ENCODE results near the gene CEBPZ.
"Not testable (repeated sequence)": the region's sequence is repeated elsewhere in the genome, so short reads cannot be mapped to it uniquely, and the experiment has no call there.

CEBPZ gene

GRCh38 chr2:37224063-37224462 is 7.3 kb downstream of the CEBPZ start:
- DNase-seq (ENCODE audit: insufficient read length, low spot score) (no peak), FAIRE-seq (no peak)

- no peak for DNase-seq (ENCODE audit: insufficient read length, low spot score)
- FAIRE-seq, result no peak
Measured at GRCh38 chr2:37223131-37223530, 8.3 kb downstream of the CEBPZ start.

- DNase-seq (ENCODE audit: insufficient read length, low spot score), result no peak
- no peak for FAIRE-seq
Measured at GRCh38 chr2:37219046-37219445, 12.3 kb downstream of the CEBPZ start.

GRCh38 chr2:37215250-37215649 is 16.1 kb downstream of the CEBPZ start:
- FAIRE-seq (no peak), DNase-seq (ENCODE audit: insufficient read length, low spot score) (no peak)

GRCh38 chr2:37211939-37212338 is 19.5 kb downstream of the CEBPZ start:
- FAIRE-seq (no peak), DNase-seq (ENCODE audit: insufficient read length, low spot score) (no peak)

- DNase-seq (ENCODE audit: insufficient read length, low spot score) (no peak), FAIRE-seq (no peak)
Measured at GRCh38 chr2:37211212-37211611, 20.2 kb downstream of the CEBPZ start.

GRCh38 chr2:37206760-37207159 is 24.6 kb downstream of the CEBPZ start:
- not testable (repeated sequence) for FAIRE-seq; DNase-seq (ENCODE audit: insufficient read length, low spot score)

GRCh38 chr2:37205689-37206341 is 25.6 kb downstream of the CEBPZ start:
- no peak for DNase-seq (ENCODE audit: insufficient read length, low spot score)
- no peak for FAIRE-seq

- DNase-seq (ENCODE audit: insufficient read length, low spot score); FAIRE-seq: not testable (repeated sequence)
Measured at GRCh38 chr2:37205071-37205661, 26.2 kb downstream of the CEBPZ start.

GRCh38 chr2:37203708-37204107 is 27.7 kb downstream of the CEBPZ start:
- FAIRE-seq (no peak), DNase-seq (ENCODE audit: insufficient read length, low spot score) (no peak)

- DNase-seq (ENCODE audit: insufficient read length, low spot score) (no peak), FAIRE-seq (no peak)
Measured at GRCh38 chr2:37201766-37202165, 29.6 kb downstream of the CEBPZ start.

- no peak for FAIRE-seq
Measured at GRCh38 chr2:37201208-37201607, 30.2 kb downstream of the CEBPZ start.

GRCh38 chr2:37198681-37199065 is 32.7 kb downstream of the CEBPZ start:
- FAIRE-seq, result no peak
- DNase-seq (ENCODE audit: insufficient read length, low spot score), result no peak

More at GRCh38 chr2:37201208-37201607, 30.2 kb downstream of the CEBPZ start:
- DNase-seq (ENCODE audit: insufficient read length, low spot score), result no peak

GRCh38 chr2:37196320-37197195 is 34.8 kb downstream of the CEBPZ start, which contains the start of gene CEBPZOS:
TSS of gene CEBPZOS (plus strand) at chr2:37196496. CDS start at chr2:37199705, 3,209 bp downstream.
- FAIRE-seq, result peak; percentile 76
- peak; percentile 91 for DNase-seq (ENCODE audit: insufficient read length, low spot score)

- not testable (repeated sequence) for FAIRE-seq; DNase-seq (ENCODE audit: insufficient read length, low spot score)
Measured at GRCh38 chr2:37195862-37196319, 35.5 kb downstream of the CEBPZ start.

- FAIRE-seq, result no peak
- DNase-seq (ENCODE audit: insufficient read length, low spot score), result no peak
Measured at GRCh38 chr2:37192551-37192950, 38.8 kb downstream of the CEBPZ start.

- no peak for DNase-seq (ENCODE audit: insufficient read length, low spot score)
- FAIRE-seq, result no peak
Measured at GRCh38 chr2:37191747-37192146, 39.6 kb downstream of the CEBPZ start.

GRCh38 chr2:37191253-37191652 is 40.1 kb downstream of the CEBPZ start:
- FAIRE-seq (no peak), DNase-seq (ENCODE audit: insufficient read length, low spot score) (no peak)

GRCh38 chr2:37190290-37190689 is 41.1 kb downstream of the CEBPZ start:
- DNase-seq (ENCODE audit: insufficient read length, low spot score) (no peak), FAIRE-seq (no peak)

GRCh38 chr2:37189452-37190153 is 41.8 kb downstream of the CEBPZ start:
- peak; percentile 63 for FAIRE-seq
- DNase-seq (ENCODE audit: insufficient read length, low spot score), result peak; percentile 53

- FAIRE-seq, result no peak
- no peak for DNase-seq (ENCODE audit: insufficient read length, low spot score)
Measured at GRCh38 chr2:37188570-37188969, 42.8 kb downstream of the CEBPZ start, which contains the start of gene SULT6B1. TSS of gene SULT6B1 (minus strand) at chr2:37188670. CDS start at chr2:37188640, 30 bp downstream.

Measured in HTR-8/SVneo (cell line).